Heart right ventricle (tissue), 16 donors: ENCODE results near the gene C14orf39. TPM values are rescaled to one million over a fixed set of nuclear protein-coding genes. Genes with fewer than 3 reads are reported as not detected.
"Not testable (repeated sequence)": the region's sequence is repeated elsewhere in the genome, so short reads cannot be mapped to it uniquely, and the experiment has no call there.

Source experiments
- ATAC-seq, 8 donors: fragments of 200-7000 bp; cut with Tn5 transposase; one replicate each; pipeline ENCODE4 v1.9.1; 2020; ENCODE audit warnings: mild to moderate bottlenecking in 8 of 8, moderate library complexity in 8 of 8, moderate number of reproducible peaks in 1 of 8
- DNase-seq, 2 donors: peaks; one replicate each; pipeline ENCODE4 v3.0.0-alpha.2; 2020
- H3K27ac ChIP-seq, 10 donors: fragments of 200-600 bp; sonication (generic) in 2 of 10; one replicate each; pipeline versions ENCODE4 v1.5.0 to v1.8.0; 2020 to 2022; ENCODE audit warnings: mild to moderate bottlenecking in 3 of 10
- H3K27me3 ChIP-seq, 7 donors: fragments of 200-600 bp; one replicate each; pipeline ENCODE4 v1.8.0; 2021 to 2022; ENCODE audit warnings: mild to moderate bottlenecking in 2 of 7
- H3K36me3 ChIP-seq, 9 donors: fragments of 200-600 bp; sonication (generic) in 1 of 9; one replicate each; pipeline versions ENCODE4 v1.5.0 to v1.8.0; 2020 to 2022; ENCODE audit warnings: mild to moderate bottlenecking in 2 of 9
- H3K4me1 ChIP-seq, 9 donors: fragments of 200-600 bp; sonication (generic) in 1 of 9; one replicate each; pipeline versions ENCODE4 v1.5.0 to v1.8.0; 2020 to 2022; ENCODE audit warnings: mild to moderate bottlenecking in 4 of 9
- H3K4me3 ChIP-seq, 10 donors: fragments of 200-600 bp; sonication (generic) in 2 of 10; one replicate each; pipeline versions ENCODE4 v1.5.0 to v1.8.0; 2020 to 2022; ENCODE audit warnings: mild to moderate bottlenecking in 7 of 10, moderate library complexity in 2 of 10
- H3K9me3 ChIP-seq, 11 donors: fragments of 200-600 bp in 10 of 11; sonication (generic) in 2 of 11; one replicate each; pipeline versions ENCODE4 v1.5.0 to v1.8.0; 2013 to 2022; ENCODE audit warnings: mild to moderate bottlenecking in 2 of 11, control low read depth in 1 of 11, moderate library complexity in 1 of 11
- WGBS, 2 donors: extraction: QIAGEN DNeasy Blood & Tissue Kit; methylation state at CpG; one replicate each; pipeline ENCODE4 v1.1.7; 2013; ENCODE audit warnings: inconsistent platforms in 1 of 2; 5-methylcytosine and 5-hydroxymethylcytosine counted together
- intact Hi-C, 10 donors: fragments of 100-400 bp; cut with DNase I; formaldehyde crosslinking; loops; one replicate each; pipeline versions ENCODE4 v1.11.1 to v1.14.2; 2022
- polyA plus RNA-seq, 2 donors: library from polyadenylated mRNA; stranded (reverse); fragments of 200-250 nt; gene quantifications; one replicate each; pipeline ENCODE4 v1.2.3, GENCODE V29; 2013
- total RNA-seq, 10 donors: library from RNA; stranded (reverse); fragmentation: NEBNext Ultra II Directional in 3 of 10; extraction: Animal tissue kit (Norgen Biotek cat#: 25700) in 3 of 10; gene quantifications; one replicate each; pipeline versions ENCODE4 v1.2.1 to v1.2.4, GENCODE V29; 2021 to 2023
- TF ChIP-seq, protein P1 (sequence below), 9 donors: fragments of 200-600 bp; sonication (generic) in 2 of 9; IDR thresholded peaks; one replicate each; pipeline versions ENCODE4 v1.5.0 to v1.8.0; 2021 to 2022; ENCODE audit warnings: antibody characterized with exemption in 9 of 9, mild to moderate bottlenecking in 5 of 9, moderate library complexity in 1 of 9
- donor health status: Arrhythmogenic right ventricular cardiomyopathy.
- donor health status: ischemic (EF 13 %, LVEDD 7.1; RV severe dilation, severe dysfunction).
- donor health status: healthy with polysubstance abuse.
- donor health status: DM: no; HTN: yes; CAD: no.
- donor health status: DM: no; HTN: no; CAD: no.
- donor health status: ischemic (EF 25% LVEDD 6.9; RV normal size, moderate dysfunction).
- donor health status: ischemic (EF 25% LVEDD 5.7; RV mildly dilated, moderate dysfunction).
- donor health status: healthy.
- donor health status: DM: yes; HTN: yes; CAD: no.
- donor health status: Ischemic cardiomyopathy.
- donor health status: ischemic (EF 35%, LVEDD 5.7; RV mildly dilated, moderate dysfunction).
- donor health status: nonischemic (EF 11% LVEDD 7.7; RV severe dilation, severe dysfunction).
- donor health status: DM: yes; HTN: yes; CAD: no.
- donor health status: PGD.
- donor health status: ischemic (EF 29% LVEDD 5.4; RV normal size, mild dysfunction).
- donor health status: nonischemic (EF 23%, LVEDD 6.1; RV moderate dilation, normal function).

The C14orf39 gene
- total and polyA plus RNA-seq, 12 donors: not detected

DNA sequence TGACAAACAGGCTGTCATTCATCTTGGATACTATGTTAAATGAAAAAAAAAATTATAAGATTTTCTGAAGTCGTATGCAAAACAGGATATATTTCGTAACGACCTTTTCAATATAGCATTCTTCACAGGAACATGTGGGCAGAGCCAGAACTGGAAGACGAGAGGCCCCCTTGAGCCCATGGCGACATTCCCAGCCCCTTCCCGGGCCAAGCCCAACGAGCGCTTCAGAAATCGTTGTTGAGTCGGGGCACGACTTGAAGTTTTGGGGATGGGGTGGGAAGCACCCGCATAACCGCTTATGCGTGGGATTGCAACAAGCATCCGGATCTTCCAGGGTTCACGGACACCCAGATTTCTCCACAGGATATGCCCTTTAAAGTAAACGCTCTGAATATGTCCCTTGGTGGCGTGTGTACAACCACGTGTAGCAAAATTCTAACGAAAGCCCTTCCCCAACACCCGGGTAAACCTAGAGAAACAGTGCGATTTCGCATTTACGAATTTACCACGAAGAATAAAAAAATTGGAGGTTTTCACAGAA, 736 bp downstream of the C14orf39 start:
- Histone ChIP-seq H3K4me3 (peak overlapping the region in 3 of 10 donors; percentile 15 to 29 (median 19)), H3K9me3 (peaks cover 0 to 11% (median 5%) of the 10 kb centered on the region in 11 donors), H3K36me3 (no peaks in the 10 kb centered on the region), H3K27ac (no peak overlapping the region), H3K27me3 (peaks cover 12 to 87% (median 73%) of the 10 kb centered on the region in 7 donors), H3K4me1 (peaks cover 0 to 10% (median 6%) of the 10 kb centered on the region in 9 donors)
- ATAC-seq: no peak
- DNase-seq: no peak
- TF ChIP-seq, protein P1, sequence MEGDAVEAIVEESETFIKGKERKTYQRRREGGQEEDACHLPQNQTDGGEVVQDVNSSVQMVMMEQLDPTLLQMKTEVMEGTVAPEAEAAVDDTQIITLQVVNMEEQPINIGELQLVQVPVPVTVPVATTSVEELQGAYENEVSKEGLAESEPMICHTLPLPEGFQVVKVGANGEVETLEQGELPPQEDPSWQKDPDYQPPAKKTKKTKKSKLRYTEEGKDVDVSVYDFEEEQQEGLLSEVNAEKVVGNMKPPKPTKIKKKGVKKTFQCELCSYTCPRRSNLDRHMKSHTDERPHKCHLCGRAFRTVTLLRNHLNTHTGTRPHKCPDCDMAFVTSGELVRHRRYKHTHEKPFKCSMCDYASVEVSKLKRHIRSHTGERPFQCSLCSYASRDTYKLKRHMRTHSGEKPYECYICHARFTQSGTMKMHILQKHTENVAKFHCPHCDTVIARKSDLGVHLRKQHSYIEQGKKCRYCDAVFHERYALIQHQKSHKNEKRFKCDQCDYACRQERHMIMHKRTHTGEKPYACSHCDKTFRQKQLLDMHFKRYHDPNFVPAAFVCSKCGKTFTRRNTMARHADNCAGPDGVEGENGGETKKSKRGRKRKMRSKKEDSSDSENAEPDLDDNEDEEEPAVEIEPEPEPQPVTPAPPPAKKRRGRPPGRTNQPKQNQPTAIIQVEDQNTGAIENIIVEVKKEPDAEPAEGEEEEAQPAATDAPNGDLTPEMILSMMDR (IDR thresholded peaks at IDR 0.05): no peak
- WGBS, 2 donors: 4 to 6% methylated on average over 25 of the region's 25 CpGs
- intact Hi-C loops: loop anchor here in 1 of 10 donors (10.0 kb wide), 1 partner anchor 290 kb away; no protein-coding TSS in a partner anchor

DNA sequence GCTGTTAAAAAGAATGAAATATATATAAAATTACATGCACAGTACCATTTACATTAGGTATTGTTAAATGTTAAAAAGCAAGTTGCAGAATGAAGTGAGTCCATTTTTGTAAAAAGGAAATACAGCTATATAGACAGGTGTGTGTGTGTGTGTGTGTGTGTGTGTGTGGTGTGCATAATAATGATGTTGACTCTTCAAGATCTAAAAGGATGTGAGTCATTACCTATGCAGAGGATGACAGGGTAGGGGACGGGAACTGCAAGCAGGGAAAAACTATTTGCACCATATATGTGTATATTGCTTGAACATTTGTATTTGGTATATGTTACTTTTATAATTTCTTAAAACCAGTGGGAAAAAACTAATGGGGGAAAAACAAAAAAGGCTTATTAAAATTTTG, 3.1 kb downstream of the C14orf39 start:
- DNase-seq (no peak), ATAC-seq (no peak)
- Histone ChIP-seq H3K4me1 (peaks cover 0 to 10% (median 6%) of the 10 kb centered on the region in 9 donors), H3K27ac (no peak overlapping the region), H3K27me3 (peaks cover 12 to 68% (median 50%) of the 10 kb centered on the region in 7 donors), H3K9me3 (peaks cover 0 to 15% (median 5%) of the 10 kb centered on the region in 11 donors), H3K36me3 (no peaks in the 10 kb centered on the region), H3K4me3 (no peak overlapping the region)
- intact Hi-C loops: loop anchor here in 1 of 10 donors (10.0 kb wide), 1 partner anchor 288 kb away; no protein-coding TSS in a partner anchor
- 52 to 79% methylated on average over 1 of the region's 1 CpG for WGBS, 2 donors
- TF ChIP-seq, protein P1 (IDR thresholded peaks at IDR 0.05): no peak

DNA sequence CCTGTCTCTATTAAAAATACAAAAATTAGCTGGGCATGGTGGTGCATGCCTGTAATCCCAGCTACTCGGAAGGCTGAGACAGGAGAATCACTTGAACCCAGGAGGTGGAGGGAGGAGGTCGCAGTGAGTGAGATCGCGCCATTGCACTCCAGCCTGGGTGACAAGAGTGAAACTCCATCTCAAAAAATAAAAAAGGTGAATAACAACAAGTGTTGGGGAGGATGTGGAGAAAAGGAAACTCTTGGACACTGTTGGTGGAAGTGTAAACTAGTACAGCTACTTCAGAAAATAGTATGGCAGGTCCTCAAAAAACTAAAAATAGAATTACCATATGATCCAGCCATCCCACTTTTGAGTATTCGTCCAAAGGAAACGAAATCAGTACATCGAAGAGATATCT, 5.6 kb downstream of the C14orf39 start:
- WGBS, 2 donors: 93 to 96% methylated on average over 7 of the region's 7 CpGs
- peaks cover 0 to 15% (median 5%) of the 10 kb centered on the region in 11 donors for H3K9me3 ChIP-seq
- DNase-seq, ATAC-seq, H3K27ac ChIP-seq, H3K4me1 ChIP-seq, H3K4me3 ChIP-seq, H3K36me3 ChIP-seq: not testable (repeated sequence)
- intact Hi-C loops: loop anchor here in 1 of 10 donors (10.0 kb wide), 1 partner anchor 285 kb away; no protein-coding TSS in a partner anchor
- peaks cover 0 to 57% (median 31%) of the 10 kb centered on the region in 7 donors for H3K27me3 ChIP-seq

DNA sequence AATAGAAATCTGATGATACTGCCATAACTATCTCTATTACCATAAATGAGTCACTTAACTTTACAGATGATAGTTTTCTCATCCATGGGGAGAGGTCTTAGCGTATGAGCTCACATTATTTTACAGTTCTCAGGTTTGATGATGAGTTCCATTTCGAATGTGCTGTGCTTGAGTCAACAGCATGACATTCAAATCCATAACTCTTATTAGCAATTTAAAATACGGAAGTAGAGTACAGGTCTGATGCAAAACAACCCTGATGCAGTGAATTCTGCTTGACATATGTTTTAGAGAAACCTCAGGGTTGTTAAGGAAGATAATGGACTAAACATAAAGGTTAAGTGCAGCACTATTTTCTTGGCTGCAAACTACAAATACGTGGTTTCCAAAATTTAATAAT, 30.0 kb downstream of the C14orf39 start:
- peaks cover 0 to 8% (median 3%) of the 10 kb centered on the region in 7 donors for H3K27me3 ChIP-seq
- no peak overlapping the region for H3K4me3 ChIP-seq
- intact Hi-C loops: no loop called here
- peaks cover 0 to 2% (median 0%) of the 10 kb centered on the region in 11 donors for H3K9me3 ChIP-seq
- DNase-seq (no peak), ATAC-seq (no peak)
- WGBS, 2 donors: 51 to 56% methylated on average over 4 of the region's 4 CpGs
- TF ChIP-seq, protein P1 (IDR thresholded peaks at IDR 0.05): no peak
- H3K4me1 ChIP-seq: no peaks in the 10 kb centered on the region
- no peaks in the 10 kb centered on the region for H3K36me3 ChIP-seq
- H3K27ac ChIP-seq: no peak overlapping the region

DNA sequence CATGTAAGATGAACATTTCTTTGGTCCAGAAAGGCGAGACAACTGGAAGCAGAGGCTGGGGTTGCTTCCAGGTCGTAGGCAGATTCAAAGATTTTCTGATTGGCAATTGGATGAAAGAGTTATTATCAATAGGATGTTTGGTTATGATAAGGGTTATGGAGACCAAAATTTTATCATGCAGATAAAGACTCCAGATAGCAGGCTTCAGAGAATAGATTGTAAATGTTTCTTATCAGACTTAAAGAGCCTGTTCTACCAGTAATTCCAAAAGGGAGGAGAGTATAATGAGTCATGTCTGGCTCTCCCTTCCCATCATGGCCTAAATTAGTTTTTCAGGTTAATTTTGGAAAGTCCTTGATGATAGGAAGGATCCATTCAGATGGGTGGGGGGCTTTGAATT, 55.6 kb downstream of the C14orf39 start:
- H3K36me3 ChIP-seq: no peaks in the 10 kb centered on the region
- no peak for DNase-seq
- intact Hi-C loops: no loop called here
- TF ChIP-seq, protein P1 (IDR thresholded peaks at IDR 0.05): no peak
- no peak overlapping the region for H3K4me3 ChIP-seq
- H3K27ac ChIP-seq: no peak overlapping the region
- WGBS, 2 donors: 38 to 53% methylated on average over 2 of the region's 2 CpGs
- no peaks in the 10 kb centered on the region for H3K27me3 ChIP-seq
- ATAC-seq: no peak
- peaks cover 0 to 18% (median 5%) of the 10 kb centered on the region in 11 donors for H3K9me3 ChIP-seq
- no peaks in the 10 kb centered on the region for H3K4me1 ChIP-seq
